HepG2 (cell line): Measurements from ENCODE around the gene CABP4. TPM values are rescaled to one million over a fixed set of nuclear protein-coding genes. Genes with fewer than 3 reads are reported as not detected.
A peak's percentile ranks its signal among the peaks of the same experiment; 100 is the strongest.

Source experiments
- BHLHE40 ChIP-seq: IDR thresholded peaks from 2 replicates; pipeline ENCODE4 v1.6.1; 2011; ENCODE audit warnings: low read length, improper control_type of control experiment
- CCAR2 ChIP-seq: fragments of 200-400 bp; formaldehyde crosslinking; optimal IDR thresholded peaks from 2 replicates; pipeline ENCODE3; 2018; ENCODE audit warnings: low read depth, mild to moderate bottlenecking, low read length, moderate library complexity
- DMAP1 ChIP-seq: IDR thresholded peaks from 2 replicates; pipeline ENCODE4 v1.6.1; 2016
- GABPB1 ChIP-seq: IDR thresholded peaks from 2 replicates; pipeline ENCODE4 v1.6.1; 2016; ENCODE audit warnings: mild to moderate bottlenecking, missing genetic modification reagents, moderate library complexity, missing compliant biosample characterization
- GATA4 ChIP-seq: sonication (generic); IDR thresholded peaks from 2 replicates; pipeline ENCODE4 v1.6.1; 2016; ENCODE audit warnings: antibody characterized with exemption, low read depth, borderline replicate concordance
- GMEB2 ChIP-seq: IDR thresholded peaks from 2 replicates; pipeline ENCODE4 v1.6.1; 2016; ENCODE audit warnings: missing biosample characterization, missing genetic modification reagents, low read depth
- MAF1 ChIP-seq: sonication (generic); formaldehyde crosslinking; IDR thresholded peaks from 2 replicates; pipeline ENCODE4 v1.5.0; 2020; ENCODE audit warnings: missing genetic modification reagents, borderline replicate concordance
- MYC ChIP-seq: sonication (generic); formaldehyde crosslinking; IDR thresholded peaks from 2 replicates; pipeline ENCODE4 v1.9.0; 2021; ENCODE audit warnings: missing genetic modification reagents, borderline replicate concordance
- MYNN ChIP-seq: sonication (generic); formaldehyde crosslinking; IDR thresholded peaks from 2 replicates; pipeline ENCODE4 v1.4.0; 2020; ENCODE audit warnings: mild to moderate bottlenecking, low read depth, missing genetic modification reagents
- NKX3-1 ChIP-seq: sonication (generic); formaldehyde crosslinking; IDR thresholded peaks from 2 replicates; pipeline ENCODE4 v1.5.0; 2020; ENCODE audit warnings: missing genetic modification reagents
- NRL ChIP-seq: sonication (generic); formaldehyde crosslinking; IDR thresholded peaks from 2 replicates; pipeline ENCODE4 v1.5.0; 2020; ENCODE audit warnings: missing genetic modification reagents, mild to moderate bottlenecking, moderate library complexity, borderline replicate concordance
- RXRB ChIP-seq: IDR thresholded peaks from 2 replicates; pipeline ENCODE4 v1.6.1; 2016; ENCODE audit warnings: borderline replicate concordance, missing genetic modification reagents, missing compliant biosample characterization
- SIX4 ChIP-seq: sonication (generic); formaldehyde crosslinking; IDR thresholded peaks from 2 replicates; pipeline ENCODE4 v1.4.0; 2020; ENCODE audit warnings: missing genetic modification reagents
- STAG1 ChIP-seq: sonication (generic); formaldehyde crosslinking; IDR thresholded peaks from 2 replicates; pipeline ENCODE4 v1.4.0; 2020; ENCODE audit warnings: missing genetic modification reagents
- TAF15 ChIP-seq: fragments of 200-400 bp; formaldehyde crosslinking; IDR thresholded peaks from one replicate; pipeline ENCODE4 v1.6.1; 2018; ENCODE audit warnings: mild to moderate bottlenecking, low read depth, low read length; ENCODE audit not compliant: poor library complexity, severe bottlenecking
- THAP8 ChIP-seq: sonication (generic); formaldehyde crosslinking; IDR thresholded peaks from 2 replicates; pipeline ENCODE4 v1.5.1; 2020; ENCODE audit warnings: missing genetic modification reagents, mild to moderate bottlenecking, borderline replicate concordance
- ZBTB7B ChIP-seq: sonication (generic); formaldehyde crosslinking; IDR thresholded peaks from 2 replicates; pipeline ENCODE4 v1.4.0; 2020; ENCODE audit warnings: missing genetic modification reagents
- ZFAT ChIP-seq: sonication (generic); formaldehyde crosslinking; conservative IDR thresholded peaks from 2 replicates; pipeline ENCODE4 v1.8.1; 2023; ENCODE audit warnings: missing genetic modification reagents, inconsistent platforms
- ZFP37 ChIP-seq: sonication (generic); formaldehyde crosslinking; IDR thresholded peaks from 2 replicates; pipeline ENCODE4 v1.4.0; 2020; ENCODE audit warnings: missing genetic modification reagents, borderline replicate concordance
- ZGPAT ChIP-seq: IDR thresholded peaks from 2 replicates; pipeline ENCODE4 v1.6.1; 2016; ENCODE audit warnings: mild to moderate bottlenecking
- ZNF253 ChIP-seq: sonication (generic); formaldehyde crosslinking; IDR thresholded peaks from 2 replicates; pipeline ENCODE4 v1.8.0; 2022; ENCODE audit warnings: mild to moderate bottlenecking, missing genetic modification reagents, borderline replicate concordance
- ZNF34 ChIP-seq: sonication (generic); formaldehyde crosslinking; IDR thresholded peaks from 2 replicates; pipeline ENCODE4 v1.4.0; 2020; ENCODE audit warnings: mild to moderate bottlenecking, missing genetic modification reagents, borderline replicate concordance
- ZNF598 ChIP-seq: sonication (generic); formaldehyde crosslinking; IDR thresholded peaks from 2 replicates; pipeline ENCODE4 v1.5.1; 2020; ENCODE audit warnings: mild to moderate bottlenecking, missing genetic modification reagents, borderline replicate concordance
- ZNF605 ChIP-seq: sonication (generic); formaldehyde crosslinking; IDR thresholded peaks from 2 replicates; pipeline ENCODE4 v1.8.0; 2022; ENCODE audit warnings: mild to moderate bottlenecking, missing genetic modification reagents
- ZNF670 ChIP-seq: sonication (generic); formaldehyde crosslinking; IDR thresholded peaks from 2 replicates; pipeline ENCODE4 v1.8.0; 2022; ENCODE audit warnings: mild to moderate bottlenecking, missing genetic modification reagents, borderline replicate concordance
- ZNF691 ChIP-seq: sonication (generic); formaldehyde crosslinking; IDR thresholded peaks from 2 replicates; pipeline ENCODE4 v1.4.0; 2020; ENCODE audit warnings: missing genetic modification reagents, low read depth, mild to moderate bottlenecking, borderline replicate concordance
- polyA plus RNA-seq, 8 experiments: library from polyadenylated mRNA; depleted of rRNA in 3 of 8; stranded (reverse) in 7 of 8; unstranded in 1 of 8; fragments of >200 nt; fragmentation: Illumina TruSeq in 4 of 8; extraction: Trizol in 4 of 8; gene quantifications; 2 replicates each; pipeline versions ENCODE4 v1.2.1 to v1.2.3, GENCODE V29; 2011 to 2016; ENCODE audit warnings: low read depth in 4 of 8, missing spikeins in 1 of 8, mixed read lengths in 1 of 8; ENCODE audit not compliant: insufficient read depth in 1 of 8
- total RNA-seq, 5 experiments: library from RNA; depleted of rRNA; stranded (reverse); fragments of >200 nt; fragmentation: Illumina TruSeq; extraction: Trizol; gene quantifications; 2 replicates each; pipeline ENCODE4 v1.2.3, GENCODE V29; 2016; ENCODE audit warnings: low read depth in 1 of 5

CABP4 gene
- total and polyA plus RNA-seq, 2 of the 13 experiments (the other 11 are each of a cell fraction or from before 2014, with no cell fraction given): not detected

- peak; percentile 55; the same call in 1 of the 2 replicates for TF ChIP-seq ZNF670 (CRISPR knock-in tag)
- TF ChIP-seq MAF1: peak; percentile 69; the same call in 1 of the 2 replicates
- peak; percentile 59; the same call in 1 of the 2 replicates for TF ChIP-seq NKX3-1 (CRISPR knock-in tag)
- TF ChIP-seq SIX4 (CRISPR knock-in tag): no peak
- TF ChIP-seq GATA4: 0 out of 2 replicates have a peak, but pooled peaks have one; percentile 21
- TF ChIP-seq BHLHE40: peak; percentile 68
- TF ChIP-seq ZFP37 (CRISPR knock-in tag): peak; percentile 73; the same call in 1 of the 2 replicates
- TF ChIP-seq ZNF691 (CRISPR knock-in tag): peak; percentile 88; the same call in 1 of the 2 replicates
- 0 out of 2 replicates have a peak, but pooled peaks have one; percentile 30 for TF ChIP-seq RXRB
- no peak for TF ChIP-seq MYNN (CRISPR knock-in tag)
- no peak; the same call in 1 of the 2 replicates for TF ChIP-seq ZNF598
- peak; percentile 64; the same call in 1 of the 2 replicates for TF ChIP-seq ZGPAT (CRISPR knock-in tag)
- peak; percentile 72 for TF ChIP-seq STAG1 (CRISPR knock-in tag)
- TF ChIP-seq ZFAT (CRISPR knock-in tag): no peak
- TF ChIP-seq NRL: peak; percentile 64; the same call in 1 of the 2 replicates
- no peak for TF ChIP-seq CCAR2
- peak; percentile 81 for TF ChIP-seq GABPB1 (CRISPR knock-in tag)
- TF ChIP-seq TAF15: peak; percentile 27
- no peak for TF ChIP-seq ZNF253 (CRISPR knock-in tag)
- 0 out of 2 replicates have a peak, but pooled peaks have one; percentile 62 for TF ChIP-seq THAP8 (CRISPR knock-in tag)
- TF ChIP-seq ZBTB7B (CRISPR knock-in tag): peak; percentile 76
- peak; percentile 63 for TF ChIP-seq GMEB2 (CRISPR knock-in tag)
- peak; percentile 55 for TF ChIP-seq DMAP1 (CRISPR knock-in tag)
- TF ChIP-seq ZNF605 (CRISPR knock-in tag): peak; percentile 83
- peak; percentile 70; the same call in 1 of the 2 replicates for TF ChIP-seq ZNF34 (CRISPR knock-in tag)
- peak; percentile 77 for TF ChIP-seq MYC (CRISPR knock-in tag)
Observed at GRCh38 chr11:67468759-67469507, 13.8 kb downstream of the CABP4 start, which contains the start of gene TMEM134 (continued).
